NB4 (cell line): ENCODE measurements around the gene ASCC1.
"Not testable (repeated sequence)": the region's sequence is repeated elsewhere in the genome, so short reads cannot be mapped to it uniquely, and the experiment has no call there.

Source experiments
- MAX ChIP-seq: IDR thresholded peaks from 2 replicates; pipeline ENCODE4 v1.6.1; 2011; ENCODE audit warnings: low read depth, low read length
- POLR2A ChIP-seq: IDR thresholded peaks from 2 replicates; pipeline ENCODE4 v1.6.1; 2011; ENCODE audit warnings: mild to moderate bottlenecking; ENCODE audit not compliant: insufficient read length; ENCODE audit errors: extremely low read depth

GRCh38 chr10:72147324-72147584 is 68.8 kb downstream of the ASCC1 start:
- TF ChIP-seq MAX, POLR2A: not testable (repeated sequence)
